Gastrocnemius medialis (tissue), 4 donors: Measurements from ENCODE around the gene UCK1.

Experiments used
- POLR2A ChIP-seq, 2 donors: fragments of 450-650 bp; IDR thresholded peaks; one replicate each; pipeline ENCODE4 v1.6.1; 2017; ENCODE audit warnings: antibody characterized with exemption in 2 of 2, mild to moderate bottlenecking in 2 of 2, moderate library complexity in 2 of 2
- TF ChIP-seq, protein P1 (sequence below), 5 experiments: fragments of 450-650 bp in 3 of 5; fragments of 200-600 bp in 2 of 5; sonication (generic) in 2 of 5; IDR thresholded peaks in 4 of 5; conservative IDR thresholded peaks in 1 of 5; 1 replicate in 4 of 5; 2 replicates in 1 of 5; pipeline ENCODE4 v1.5.1; 2016 to 2019; ENCODE audit warnings: antibody characterized with exemption in 5 of 5, mild to moderate bottlenecking in 3 of 5, moderate library complexity in 3 of 5

DNA sequence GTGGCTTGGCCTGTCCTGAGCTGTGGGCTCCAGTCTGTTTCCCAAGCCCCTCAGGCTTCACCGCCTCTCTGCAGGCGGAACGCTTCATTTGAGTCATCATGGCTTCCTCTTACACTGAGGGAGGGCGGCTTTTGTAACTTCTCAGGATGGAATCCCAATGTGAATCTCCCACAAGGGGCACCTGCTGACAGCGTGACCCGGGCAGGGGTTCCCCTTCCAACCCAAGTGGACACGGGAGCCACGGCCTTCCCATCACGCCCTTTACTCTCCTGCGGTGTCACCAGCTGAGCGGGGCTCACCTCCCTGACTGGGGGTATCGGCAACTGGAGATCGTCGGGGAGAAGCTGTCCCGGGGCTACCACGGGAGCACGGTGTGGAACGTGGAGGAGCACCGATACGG lies 12.5 kb downstream of the UCK1 start:
- TF ChIP-seq, protein P1, sequence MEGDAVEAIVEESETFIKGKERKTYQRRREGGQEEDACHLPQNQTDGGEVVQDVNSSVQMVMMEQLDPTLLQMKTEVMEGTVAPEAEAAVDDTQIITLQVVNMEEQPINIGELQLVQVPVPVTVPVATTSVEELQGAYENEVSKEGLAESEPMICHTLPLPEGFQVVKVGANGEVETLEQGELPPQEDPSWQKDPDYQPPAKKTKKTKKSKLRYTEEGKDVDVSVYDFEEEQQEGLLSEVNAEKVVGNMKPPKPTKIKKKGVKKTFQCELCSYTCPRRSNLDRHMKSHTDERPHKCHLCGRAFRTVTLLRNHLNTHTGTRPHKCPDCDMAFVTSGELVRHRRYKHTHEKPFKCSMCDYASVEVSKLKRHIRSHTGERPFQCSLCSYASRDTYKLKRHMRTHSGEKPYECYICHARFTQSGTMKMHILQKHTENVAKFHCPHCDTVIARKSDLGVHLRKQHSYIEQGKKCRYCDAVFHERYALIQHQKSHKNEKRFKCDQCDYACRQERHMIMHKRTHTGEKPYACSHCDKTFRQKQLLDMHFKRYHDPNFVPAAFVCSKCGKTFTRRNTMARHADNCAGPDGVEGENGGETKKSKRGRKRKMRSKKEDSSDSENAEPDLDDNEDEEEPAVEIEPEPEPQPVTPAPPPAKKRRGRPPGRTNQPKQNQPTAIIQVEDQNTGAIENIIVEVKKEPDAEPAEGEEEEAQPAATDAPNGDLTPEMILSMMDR (IDR thresholded peaks at IDR 0.05 in 4 of 5, conservative IDR thresholded peaks at IDR 0.05 in 1 of 5), result no peak
- no peak for TF ChIP-seq POLR2A (IDR thresholded peaks at IDR 0.05)
